ENCODE results near the gene SEMA3E. TPM values are rescaled to one million over a fixed set of nuclear protein-coding genes. Genes with fewer than 3 reads are reported as not detected.
A peak's percentile ranks its signal among the peaks of the same experiment; 100 is the strongest.
"Not testable (repeated sequence)": the region's sequence is repeated elsewhere in the genome, so short reads cannot be mapped to it uniquely, and the experiment has no call there.

SEMA3E gene
- total RNA-seq, 4 donors from 2014 or later = 0.65 to 4.0 (median 2.1) TPM

DNA sequence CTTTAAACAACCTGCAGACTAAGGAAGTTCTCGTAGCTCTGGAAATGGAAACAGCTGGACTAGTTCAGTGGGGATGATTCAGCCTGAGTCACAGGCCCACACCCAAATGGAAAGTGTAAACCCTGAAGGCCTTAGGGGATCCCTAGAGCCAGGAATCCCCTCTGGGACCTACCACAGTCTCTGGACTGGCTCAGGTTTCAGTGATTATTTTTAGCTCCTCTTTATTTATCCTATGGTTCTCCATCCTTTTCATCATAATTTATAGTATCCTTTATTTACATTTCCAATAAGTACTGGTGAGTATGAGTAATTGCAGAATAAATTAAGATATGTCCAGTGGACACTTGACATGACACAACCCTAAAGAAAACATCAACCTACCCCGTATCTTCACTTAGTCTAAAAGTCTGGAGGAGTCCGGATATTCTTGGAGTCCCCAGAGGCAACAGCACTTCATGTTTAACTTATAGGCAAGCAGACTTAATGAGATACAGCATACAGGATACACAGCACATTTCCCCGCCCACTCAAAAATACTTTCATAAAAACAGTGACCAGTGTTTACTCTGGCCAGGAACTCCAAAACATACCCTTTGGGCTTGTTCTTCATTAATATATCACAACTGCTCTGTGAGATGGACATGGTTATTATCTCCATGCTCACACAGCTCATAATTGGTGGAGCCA, 28.4 kb upstream of the SEMA3E start:
- H3K4me3 ChIP-seq (ENCODE audit: low read depth, poor library complexity, severe bottlenecking) = no peak overlapping the region
- DNase-seq (ENCODE audit: low spot score in 2 of 2) = peak in 1 of 2 donors; percentile 27
- intact Hi-C loops (cut with DNase I; ENCODE audit: low total_unique reads) = no loop called here
- TF ChIP-seq, protein P1, sequence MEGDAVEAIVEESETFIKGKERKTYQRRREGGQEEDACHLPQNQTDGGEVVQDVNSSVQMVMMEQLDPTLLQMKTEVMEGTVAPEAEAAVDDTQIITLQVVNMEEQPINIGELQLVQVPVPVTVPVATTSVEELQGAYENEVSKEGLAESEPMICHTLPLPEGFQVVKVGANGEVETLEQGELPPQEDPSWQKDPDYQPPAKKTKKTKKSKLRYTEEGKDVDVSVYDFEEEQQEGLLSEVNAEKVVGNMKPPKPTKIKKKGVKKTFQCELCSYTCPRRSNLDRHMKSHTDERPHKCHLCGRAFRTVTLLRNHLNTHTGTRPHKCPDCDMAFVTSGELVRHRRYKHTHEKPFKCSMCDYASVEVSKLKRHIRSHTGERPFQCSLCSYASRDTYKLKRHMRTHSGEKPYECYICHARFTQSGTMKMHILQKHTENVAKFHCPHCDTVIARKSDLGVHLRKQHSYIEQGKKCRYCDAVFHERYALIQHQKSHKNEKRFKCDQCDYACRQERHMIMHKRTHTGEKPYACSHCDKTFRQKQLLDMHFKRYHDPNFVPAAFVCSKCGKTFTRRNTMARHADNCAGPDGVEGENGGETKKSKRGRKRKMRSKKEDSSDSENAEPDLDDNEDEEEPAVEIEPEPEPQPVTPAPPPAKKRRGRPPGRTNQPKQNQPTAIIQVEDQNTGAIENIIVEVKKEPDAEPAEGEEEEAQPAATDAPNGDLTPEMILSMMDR (IDR thresholded peaks at IDR 0.05) = no peak
- TF ChIP-seq POLR2A (IDR thresholded peaks at IDR 0.05) = no peak
- 37 to 38% methylated on average over 4 of the region's 4 CpGs for WGBS, 2 donors

DNA sequence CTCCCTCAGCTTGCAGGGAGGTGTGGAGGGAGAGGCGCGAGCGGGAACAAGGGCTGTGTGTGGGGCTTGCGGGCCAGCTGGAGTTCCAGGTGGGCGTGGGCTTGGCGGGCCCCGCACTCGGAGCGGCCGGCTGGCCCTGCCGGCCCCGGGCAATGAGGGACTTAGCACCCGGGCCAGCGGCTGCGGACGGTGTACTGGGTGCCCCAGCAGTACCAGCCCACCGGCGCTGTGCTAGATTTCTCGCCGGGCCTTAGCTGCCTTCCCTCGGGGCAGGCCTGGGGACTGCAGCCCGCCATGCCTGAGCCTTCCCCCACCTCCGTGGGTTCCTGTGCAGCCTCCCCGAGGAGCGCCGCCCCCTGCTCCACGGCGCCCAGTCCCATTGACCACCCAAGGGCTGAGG, 24.4 kb upstream of the SEMA3E start:
- H3K4me3 ChIP-seq (ENCODE audit: low read depth, poor library complexity, severe bottlenecking); intact Hi-C loops (cut with DNase I; ENCODE audit: low total_unique reads); DNase-seq (ENCODE audit: low spot score in 2 of 2): not testable (repeated sequence)
- 92 to 98% methylated on average over 13 to 28 of the region's 28 CpGs for WGBS, 2 donors

DNA sequence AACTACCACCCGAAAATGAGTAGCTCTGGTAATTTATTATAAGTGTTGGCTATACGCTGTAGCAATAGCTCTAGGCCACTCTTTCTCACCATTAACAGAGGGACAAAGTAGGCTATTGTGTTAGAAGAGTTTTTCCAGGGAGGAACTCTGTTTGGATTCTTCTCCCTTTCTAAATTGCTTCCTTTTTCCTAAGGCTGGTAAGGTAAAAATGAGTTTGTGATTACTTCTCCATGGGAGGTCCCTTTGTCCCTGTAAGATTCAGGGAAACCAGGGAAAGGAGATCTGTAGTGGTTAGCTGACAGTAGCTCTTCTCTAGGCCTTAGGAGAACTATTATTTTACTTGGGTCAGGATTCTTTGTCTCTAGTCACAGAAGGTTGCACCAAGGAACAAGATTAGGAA, 23.2 kb upstream of the SEMA3E start:
- H3K4me3 ChIP-seq (ENCODE audit: low read depth, poor library complexity, severe bottlenecking) = no peak overlapping the region
- 83 to 90% methylated on average over 2 of the region's 2 CpGs for WGBS, 2 donors
- TF ChIP-seq POLR2A (IDR thresholded peaks at IDR 0.05) = no peak
- intact Hi-C loops (cut with DNase I; ENCODE audit: low total_unique reads) = no loop called here
- DNase-seq (ENCODE audit: low spot score in 2 of 2) = no peak

DNA sequence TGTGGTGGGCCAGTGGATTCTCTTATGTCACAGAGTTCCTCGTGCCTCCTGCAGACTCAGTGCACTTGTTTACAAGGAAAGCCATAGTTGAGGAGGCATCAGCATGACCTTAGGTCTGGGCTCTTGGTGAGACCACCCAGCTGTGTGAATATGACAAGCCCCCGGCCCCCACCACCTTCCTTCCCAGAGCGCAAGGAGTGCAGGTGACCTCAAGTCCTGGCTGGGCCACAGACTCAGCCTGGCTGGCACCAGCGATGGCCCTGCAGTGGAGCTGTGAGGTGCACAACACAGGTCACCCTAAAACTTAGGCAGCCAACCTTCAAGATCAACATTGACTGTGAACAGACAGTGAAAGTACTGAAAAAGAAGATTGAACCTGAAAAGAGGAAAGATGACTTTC, 14.2 kb upstream of the SEMA3E start:
- TF ChIP-seq, protein P1 (IDR thresholded peaks at IDR 0.05) = no peak
- no peak for TF ChIP-seq POLR2A (IDR thresholded peaks at IDR 0.05)
- DNase-seq (ENCODE audit: low spot score in 2 of 2) = no peak
- intact Hi-C loops (cut with DNase I; ENCODE audit: low total_unique reads) = no loop called here
- WGBS, 2 donors = 89 to 95% methylated on average over 4 of the region's 4 CpGs
- H3K4me3 ChIP-seq (ENCODE audit: low read depth, poor library complexity, severe bottlenecking) = no peak overlapping the region

DNA sequence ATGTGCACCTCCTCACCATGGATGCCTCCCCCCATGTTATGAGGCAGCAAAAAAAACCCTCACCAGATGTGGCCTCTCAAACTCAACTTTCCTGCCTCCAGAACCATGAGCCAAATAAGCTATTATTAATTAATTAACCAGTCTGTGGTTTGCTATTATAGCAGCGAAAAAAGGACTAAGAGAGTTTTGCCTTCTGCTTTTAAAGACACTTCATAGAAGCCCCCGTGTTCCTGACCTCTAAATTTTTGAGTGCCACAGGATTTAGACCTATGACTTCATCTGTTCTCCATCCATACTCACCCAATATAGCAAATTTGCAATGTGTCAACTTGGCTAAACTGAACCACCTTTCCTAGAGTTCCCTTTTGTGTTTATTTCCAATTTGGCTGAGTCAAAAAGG, 9.2 kb upstream of the SEMA3E start:
- DNase-seq (ENCODE audit: low spot score in 2 of 2) = no peak
- H3K4me3 ChIP-seq (ENCODE audit: low read depth, poor library complexity, severe bottlenecking) = no peak overlapping the region
- intact Hi-C loops (cut with DNase I; ENCODE audit: low total_unique reads) = loop anchor here (5.0 kb wide), 1 partner anchor 251 kb away; no protein-coding TSS in a partner anchor
- TF ChIP-seq, protein P1 (IDR thresholded peaks at IDR 0.05) = no peak
- no peak for TF ChIP-seq POLR2A (IDR thresholded peaks at IDR 0.05)
- 30 to 52% methylated on average over 2 of the region's 2 CpGs for WGBS, 2 donors

DNA sequence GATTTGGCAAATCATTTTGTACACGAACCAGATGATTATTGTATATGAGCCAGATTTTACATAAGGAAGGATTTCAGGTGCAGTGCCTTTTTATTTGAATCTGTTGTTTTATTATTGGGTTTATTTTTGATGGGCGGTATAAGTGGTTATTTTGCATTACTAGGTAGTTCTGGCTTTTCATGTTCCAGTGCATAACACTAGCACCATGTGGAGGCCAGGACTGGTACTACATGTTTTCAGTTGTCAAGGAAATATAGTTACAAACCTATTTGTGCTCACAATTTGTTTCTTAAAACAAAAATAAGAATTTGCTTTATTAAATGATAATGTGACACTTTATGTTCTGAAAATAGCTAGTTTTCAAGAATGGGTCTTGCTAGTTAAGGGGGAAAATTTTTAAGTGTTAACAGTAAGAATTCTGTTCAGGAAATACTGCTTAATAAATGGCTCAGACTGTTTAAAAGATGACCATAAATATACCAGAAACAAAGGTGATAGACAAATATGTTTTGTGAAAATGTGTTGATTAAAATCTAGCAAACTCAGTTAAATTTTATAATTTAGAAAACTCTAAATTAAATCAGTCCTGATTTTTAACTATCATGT, 7.1 kb upstream of the SEMA3E start:
- intact Hi-C loops (cut with DNase I; ENCODE audit: low total_unique reads) = loop anchor here (5.0 kb wide), 1 partner anchor 249 kb away; no protein-coding TSS in a partner anchor
- no peak overlapping the region for H3K4me3 ChIP-seq (ENCODE audit: low read depth, poor library complexity, severe bottlenecking)
- DNase-seq (ENCODE audit: low spot score in 2 of 2) = no peak
- TF ChIP-seq, protein P1 (IDR thresholded peaks at IDR 0.05) = no peak
- TF ChIP-seq POLR2A (IDR thresholded peaks at IDR 0.05) = no peak
- 13 to 22% methylated on average over 2 of the region's 2 CpGs for WGBS, 2 donors
